ENCODE data around the gene RPL11. TPM values are rescaled to one million over a fixed set of nuclear protein-coding genes. Genes with fewer than 3 reads are reported as not detected.
"Not testable (repeated sequence)": the region's sequence is repeated elsewhere in the genome, so short reads cannot be mapped to it uniquely, and the experiment has no call there.

RPL11 gene
- polyA plus RNA-seq, 10 donors, result 2,591 to 3,347 (median 2,960) TPM

- DNase-seq, result no peak
Measured at GRCh38 chr1:23670709-23671108, 20.9 kb upstream of the RPL11 start.

DNA sequence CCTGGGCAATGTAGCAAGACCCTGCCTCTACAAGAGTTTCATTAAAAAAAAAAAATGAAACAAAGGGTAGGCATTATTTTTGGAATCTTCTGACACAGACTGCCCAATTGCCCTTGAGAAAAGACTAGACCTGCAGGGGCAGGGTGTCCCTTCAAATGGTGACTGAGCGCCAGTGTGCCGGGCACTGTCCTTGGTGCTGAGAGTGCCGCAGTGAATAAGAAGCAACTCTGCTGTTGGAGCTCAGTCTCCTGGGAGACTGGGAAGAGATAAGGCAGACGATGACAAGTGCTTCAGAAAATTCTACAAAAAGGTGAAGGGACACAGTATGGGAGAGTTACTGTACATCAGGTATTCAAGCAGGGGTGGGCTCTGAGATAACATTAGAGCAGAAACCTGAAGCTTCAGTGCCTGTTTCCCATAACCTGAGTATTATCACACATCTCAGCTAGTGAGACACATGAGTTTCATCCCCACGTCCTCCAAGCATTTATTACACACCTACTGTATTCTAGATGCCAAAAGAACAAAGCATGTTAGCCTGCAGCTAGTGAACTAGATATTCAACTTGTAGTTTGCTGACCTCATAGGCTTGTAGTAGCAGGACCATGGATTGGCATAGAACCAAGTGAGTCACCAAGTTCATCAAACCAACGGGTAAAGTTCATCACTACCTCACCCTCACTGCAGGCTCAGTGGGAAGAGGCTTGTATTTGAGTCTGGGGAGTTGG is 18.4 kb upstream of the RPL11 start:
- peak in 2 of 3 donors; percentile 39 to 55 for DNase-seq

DNA sequence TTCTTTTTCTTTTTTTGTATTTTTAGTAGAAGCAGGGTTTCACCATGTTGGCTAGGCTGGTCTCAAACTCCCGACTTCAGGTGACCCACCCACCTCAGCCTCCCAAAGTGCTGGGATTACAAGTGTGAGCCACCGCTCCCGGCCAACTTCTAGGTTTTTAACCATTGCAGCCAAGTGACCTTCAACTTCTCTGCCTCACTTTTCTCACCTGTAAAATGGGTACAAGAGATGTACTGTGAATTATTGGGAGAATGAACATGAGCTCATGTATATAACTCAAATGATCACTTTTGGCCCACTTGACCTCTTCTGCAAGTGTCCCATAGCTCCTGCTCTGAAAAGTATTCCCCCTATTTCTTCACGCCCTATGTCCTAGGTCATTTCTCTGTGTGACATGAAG is 11.8 kb upstream of the RPL11 start:
- no peak for DNase-seq

GRCh38 chr1:23682946-23683345 is 8.7 kb upstream of the RPL11 start:
- DNase-seq, result no peak

GRCh38 chr1:23684415-23684814 is 7.2 kb upstream of the RPL11 start:
- DNase-seq, result no peak

GRCh38 chr1:23685197-23685596 is 6.4 kb upstream of the RPL11 start:
- not testable (repeated sequence) for DNase-seq

DNA sequence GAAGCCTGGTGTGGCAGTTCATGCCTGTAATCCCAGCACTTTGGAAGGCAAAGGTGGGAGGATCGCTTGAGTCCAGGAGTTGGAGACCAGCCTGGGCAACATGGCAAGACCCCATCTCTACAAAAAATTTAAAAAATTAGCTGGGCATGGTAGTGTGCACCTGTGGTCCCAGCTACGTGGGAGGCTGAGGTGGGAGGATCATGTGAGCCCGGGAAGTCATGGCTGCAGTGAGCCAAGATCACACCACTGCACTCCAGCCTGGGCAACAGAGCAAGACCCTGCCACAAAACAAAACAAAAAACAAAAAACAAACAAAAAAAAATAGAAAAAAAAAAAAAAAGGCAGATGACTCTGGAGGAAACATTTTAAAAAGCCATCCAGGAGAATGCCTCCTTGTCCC is 3.9 kb upstream of the RPL11 start:
- DNase-seq, result not testable (repeated sequence)

- DNase-seq, result not testable (repeated sequence)
Measured at GRCh38 chr1:23688281-23688680, 3.3 kb upstream of the RPL11 start.

DNA sequence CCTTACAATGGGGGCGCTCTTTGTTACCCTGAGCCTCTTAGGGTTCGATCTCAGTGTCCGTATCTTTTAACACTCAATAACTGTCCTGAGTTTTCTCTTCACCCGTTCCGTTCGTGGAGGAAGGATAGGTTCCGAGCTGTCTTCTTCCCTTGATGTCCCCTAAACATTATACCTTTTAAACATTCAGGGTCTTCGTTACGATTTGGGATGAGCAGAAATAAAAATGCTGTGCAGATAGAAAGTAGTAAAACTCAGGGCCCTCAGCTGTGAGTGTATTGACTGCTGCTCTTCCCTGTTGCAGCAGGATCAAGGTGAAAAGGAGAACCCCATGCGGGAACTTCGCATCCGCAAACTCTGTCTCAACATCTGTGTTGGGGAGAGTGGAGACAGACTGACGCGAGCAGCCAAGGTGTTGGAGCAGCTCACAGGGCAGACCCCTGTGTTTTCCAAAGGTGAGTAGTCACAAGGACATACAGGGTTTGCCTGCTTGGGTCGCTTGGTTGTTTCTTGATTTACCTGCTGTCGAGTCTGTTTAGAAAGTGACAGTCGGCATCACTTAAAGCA is 784 bp downstream of the RPL11 start:
- DNase-seq, result no peak

DNA sequence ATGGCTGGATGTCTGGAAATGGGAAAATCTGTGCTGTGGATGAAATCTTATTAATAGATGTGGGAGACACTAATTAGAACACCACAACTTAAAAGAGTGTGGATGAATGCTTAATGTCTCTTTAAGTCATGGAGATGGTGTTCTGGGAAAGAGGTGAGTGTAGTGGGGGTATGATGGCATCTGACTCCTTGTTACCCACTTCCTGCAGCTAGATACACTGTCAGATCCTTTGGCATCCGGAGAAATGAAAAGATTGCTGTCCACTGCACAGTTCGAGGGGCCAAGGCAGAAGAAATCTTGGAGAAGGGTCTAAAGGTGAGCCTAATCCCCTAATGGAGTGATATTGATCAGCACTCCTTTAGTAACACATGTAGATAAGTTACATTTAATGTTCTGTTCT is 2.0 kb downstream of the RPL11 start:
- DNase-seq, result no peak

DNA sequence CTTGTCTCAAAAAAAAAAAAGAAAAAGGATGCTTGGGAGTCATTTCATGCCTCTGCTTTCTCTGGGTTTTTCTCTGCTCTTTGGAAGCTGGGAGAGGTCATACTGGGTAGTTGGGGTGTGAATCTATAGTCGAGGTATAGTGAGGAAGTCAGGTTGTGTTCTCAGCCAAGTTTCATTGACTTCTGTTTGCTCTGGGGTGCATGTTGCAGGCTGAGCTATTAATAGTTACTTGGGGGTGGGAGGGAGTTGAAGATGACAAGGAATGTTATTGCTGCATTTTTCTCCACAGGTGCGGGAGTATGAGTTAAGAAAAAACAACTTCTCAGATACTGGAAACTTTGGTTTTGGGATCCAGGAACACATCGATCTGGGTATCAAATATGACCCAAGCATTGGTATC is 2.8 kb downstream of the RPL11 start:
- DNase-seq, result no peak

- DNase-seq, result no peak
Measured at GRCh38 chr1:23695667-23696066, 4.1 kb downstream of the RPL11 start.

GRCh38 chr1:23696335-23696989 is 4.9 kb downstream of the RPL11 start:
- no peak for DNase-seq

GRCh38 chr1:23698466-23698865 is 6.9 kb downstream of the RPL11 start:
- DNase-seq, result no peak

GRCh38 chr1:23699280-23700179 is 7.9 kb downstream of the RPL11 start:
- no peak for DNase-seq

GRCh38 chr1:23701310-23701709 is 9.7 kb downstream of the RPL11 start:
- no peak for DNase-seq

DNA sequence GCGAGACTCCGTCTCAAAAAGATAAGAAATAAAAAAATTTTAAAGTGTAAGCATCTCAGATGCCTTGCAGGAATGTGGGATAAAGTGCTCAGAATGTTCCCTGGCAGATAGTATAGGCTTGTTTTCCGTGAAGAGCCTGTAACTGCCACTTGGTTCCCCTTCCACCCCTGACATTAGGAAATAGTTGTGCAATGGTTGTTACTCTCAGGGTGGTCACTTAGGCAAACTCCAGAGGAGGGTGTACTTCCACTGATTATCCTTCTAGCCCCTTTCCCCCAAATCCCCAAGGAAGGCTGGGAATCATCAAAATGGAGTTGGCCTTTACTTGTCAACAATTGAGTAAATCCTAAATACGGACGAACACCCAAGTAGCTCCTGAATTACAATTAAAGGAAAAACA is 10.4 kb downstream of the RPL11 start:
- no peak for DNase-seq

DNA sequence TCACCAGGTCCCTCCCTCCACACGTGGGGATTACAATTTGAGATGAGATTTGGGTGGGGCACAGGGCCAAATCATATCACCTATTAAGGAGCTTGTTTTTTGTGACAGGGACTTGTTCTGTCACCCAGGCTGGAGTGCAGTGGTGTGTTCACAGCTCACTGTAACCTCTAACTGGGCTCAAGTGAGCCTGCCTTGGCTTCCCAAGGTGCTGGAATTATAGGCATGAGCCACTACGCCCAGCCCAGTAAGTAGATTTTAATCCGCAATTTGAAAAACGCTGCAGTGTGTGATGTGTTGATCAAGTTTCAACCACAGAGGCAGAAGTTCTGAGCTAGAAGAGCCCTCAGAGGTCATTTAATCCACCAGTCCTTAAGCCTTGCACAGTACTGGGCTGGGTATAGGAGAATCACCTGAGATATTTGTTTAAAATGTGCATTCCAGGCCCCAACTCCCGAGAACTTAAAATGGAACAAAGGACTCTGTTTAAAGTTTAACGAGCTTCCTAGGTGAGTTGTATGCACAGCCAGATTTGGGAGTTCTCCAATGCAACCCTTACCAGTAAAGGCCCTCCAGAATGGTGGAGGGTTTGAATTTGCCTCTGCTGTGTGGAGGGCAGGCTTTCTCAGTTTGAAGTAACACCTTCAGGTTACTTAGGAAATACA is 13.4 kb downstream of the RPL11 start:
- DNase-seq, result no peak

DNA sequence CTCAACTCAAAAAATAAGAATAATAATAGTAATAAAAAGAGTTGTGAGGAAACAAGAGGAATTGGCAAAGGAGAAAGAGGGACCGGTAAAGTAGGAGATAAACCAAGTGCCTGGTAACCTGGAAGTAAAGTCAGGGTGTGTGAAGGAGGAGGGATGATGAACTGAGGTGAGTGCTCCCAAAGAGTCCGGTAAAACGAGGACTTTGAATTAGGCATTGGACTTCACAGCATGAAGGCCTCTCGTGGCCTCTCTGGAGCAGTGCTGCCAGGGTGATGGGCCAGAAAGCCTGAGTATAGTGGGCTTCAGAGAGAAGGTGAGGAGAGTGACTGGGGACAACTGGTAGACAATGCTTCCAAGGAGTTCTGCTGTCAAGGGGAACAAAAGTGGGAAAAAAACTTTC is 17.6 kb downstream of the RPL11 start:
- no peak for DNase-seq

- DNase-seq, result peak in 2 of 3 donors; percentile 16 to 20
Measured at GRCh38 chr1:23718482-23718881, 26.9 kb downstream of the RPL11 start.

- no peak for DNase-seq
Measured at GRCh38 chr1:23719162-23719820, 27.7 kb downstream of the RPL11 start.
